KMS-11 (cell line): ENCODE results near the gene STEAP1B.
"Not testable (repeated sequence)": the region's sequence is repeated elsewhere in the genome, so short reads cannot be mapped to it uniquely, and the experiment has no call there.

Experiments used
- H2AFZ ChIP-seq: fragments of 200-600 bp; sonication (generic); 2 replicates; pipeline ENCODE4 v1.6.1; 2016; ENCODE audit warnings: antibody characterized with exemption, mixed run types, low read depth
- H3K27ac ChIP-seq: fragments of 200-600 bp; sonication (generic); 2 replicates; pipeline ENCODE4 v1.6.1; 2016; ENCODE audit warnings: mild to moderate bottlenecking, mixed run types
- H3K27me3 ChIP-seq: fragments of 200-600 bp; sonication (generic); 2 replicates; pipeline ENCODE4 v1.6.1; 2017; ENCODE audit warnings: mild to moderate bottlenecking, low read depth, mixed run types, moderate library complexity; ENCODE audit not compliant: insufficient read depth
- H3K36me3 ChIP-seq: fragments of 200-600 bp; sonication (generic); 2 replicates; pipeline ENCODE4 v1.6.1; 2017; ENCODE audit warnings: mild to moderate bottlenecking, mixed run types; ENCODE audit not compliant: insufficient read depth
- H3K4me1 ChIP-seq: fragments of 200-600 bp; sonication (generic); 2 replicates; pipeline ENCODE4 v1.6.1; 2016; ENCODE audit warnings: mild to moderate bottlenecking, low read depth, mixed run types; ENCODE audit not compliant: poor library complexity, severe bottlenecking
- H3K4me2 ChIP-seq: fragments of 200-600 bp; sonication (generic); 2 replicates; pipeline ENCODE4 v1.7.0; 2016; ENCODE audit warnings: mild to moderate bottlenecking, mixed run types
- H3K4me3 ChIP-seq: fragments of 200-600 bp; sonication (generic); IDR thresholded peaks from 2 replicates; pipeline ENCODE4 v1.6.1; 2017; ENCODE audit warnings: low read depth, low read length, mixed read lengths; ENCODE audit not compliant: insufficient read depth
- H3K79me2 ChIP-seq: fragments of 200-600 bp; sonication (generic); 2 replicates; pipeline ENCODE4 v1.6.1; 2016; ENCODE audit warnings: low read depth, mixed run types; ENCODE audit not compliant: insufficient read depth
- H3K9ac ChIP-seq: fragments of 200-600 bp; sonication (generic); 2 replicates; pipeline ENCODE4 v1.6.1; 2016; ENCODE audit warnings: mild to moderate bottlenecking, mixed run types
- H4K20me1 ChIP-seq: fragments of 200-600 bp; sonication (generic); 2 replicates; pipeline ENCODE4 v1.6.1; 2016; ENCODE audit warnings: mild to moderate bottlenecking, mixed run types; ENCODE audit not compliant: insufficient read depth
- TF ChIP-seq, protein P1 (sequence below): fragments of 200-600 bp; sonication (generic); conservative IDR thresholded peaks from 2 replicates; pipeline ENCODE4 v1.6.1; 2017; ENCODE audit warnings: low read depth, mild to moderate bottlenecking, antibody characterized with exemption, low read length, moderate library complexity, mixed read lengths

Gene STEAP1B

DNA sequence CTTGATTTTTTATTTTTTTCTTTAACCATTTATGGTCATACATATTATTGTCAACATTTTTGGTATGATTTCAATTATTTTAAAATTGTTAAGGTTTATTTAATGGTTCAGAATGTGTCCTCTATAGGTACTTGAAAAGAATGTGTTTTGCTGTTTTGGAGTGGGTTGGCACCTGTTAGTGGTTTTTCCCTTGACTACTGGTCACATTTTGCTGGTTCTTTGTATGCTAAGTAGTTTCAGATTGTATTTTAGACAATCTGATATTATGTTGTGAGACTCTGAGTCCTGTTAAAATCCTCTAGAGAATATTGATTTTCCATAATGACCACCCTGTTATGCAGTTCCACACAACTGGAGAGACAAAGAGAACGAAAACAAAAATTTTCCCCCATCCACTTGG, 15.0 kb upstream of the STEAP1B start:
- not testable (repeated sequence) for H3K27me3 ChIP-seq, H2AFZ ChIP-seq, H3K79me2 ChIP-seq, H4K20me1 ChIP-seq, H3K36me3 ChIP-seq, H3K4me3 ChIP-seq
- H3K4me1 ChIP-seq: peaks cover 47% of the 10 kb centered on the region
- peak overlapping the region; percentile 81 for H3K27ac ChIP-seq
- peak overlapping the region; percentile 30; the same call in 1 of the 2 replicates for H3K9ac ChIP-seq
- H3K4me2 ChIP-seq: peak overlapping the region; percentile 60

GRCh38 chr7:22507320-22507719, 7.3 kb upstream of the STEAP1B start:
- H3K27me3 ChIP-seq, H4K20me1 ChIP-seq, H3K4me3 ChIP-seq, H3K27ac ChIP-seq, H3K36me3 ChIP-seq, H2AFZ ChIP-seq, H3K4me2 ChIP-seq, H3K9ac ChIP-seq, H3K79me2 ChIP-seq: not testable (repeated sequence)
- H3K4me1 ChIP-seq: peaks cover 16% of the 10 kb centered on the region

GRCh38 chr7:22506316-22507020, 6.5 kb upstream of the STEAP1B start:
- not testable (repeated sequence) for H2AFZ ChIP-seq, H3K27ac ChIP-seq, H4K20me1 ChIP-seq, H3K79me2 ChIP-seq, H3K4me3 ChIP-seq, H3K9ac ChIP-seq, H3K36me3 ChIP-seq, H3K27me3 ChIP-seq, H3K4me2 ChIP-seq
- peaks cover 22% of the 10 kb centered on the region for H3K4me1 ChIP-seq

- H3K4me3 ChIP-seq, H3K36me3 ChIP-seq, H4K20me1 ChIP-seq, H3K27ac ChIP-seq, H3K79me2 ChIP-seq, H3K9ac ChIP-seq, H3K4me2 ChIP-seq, H2AFZ ChIP-seq, H3K27me3 ChIP-seq: not testable (repeated sequence)
- H3K4me1 ChIP-seq: peaks cover 28% of the 10 kb centered on the region
- TF ChIP-seq, protein P1, sequence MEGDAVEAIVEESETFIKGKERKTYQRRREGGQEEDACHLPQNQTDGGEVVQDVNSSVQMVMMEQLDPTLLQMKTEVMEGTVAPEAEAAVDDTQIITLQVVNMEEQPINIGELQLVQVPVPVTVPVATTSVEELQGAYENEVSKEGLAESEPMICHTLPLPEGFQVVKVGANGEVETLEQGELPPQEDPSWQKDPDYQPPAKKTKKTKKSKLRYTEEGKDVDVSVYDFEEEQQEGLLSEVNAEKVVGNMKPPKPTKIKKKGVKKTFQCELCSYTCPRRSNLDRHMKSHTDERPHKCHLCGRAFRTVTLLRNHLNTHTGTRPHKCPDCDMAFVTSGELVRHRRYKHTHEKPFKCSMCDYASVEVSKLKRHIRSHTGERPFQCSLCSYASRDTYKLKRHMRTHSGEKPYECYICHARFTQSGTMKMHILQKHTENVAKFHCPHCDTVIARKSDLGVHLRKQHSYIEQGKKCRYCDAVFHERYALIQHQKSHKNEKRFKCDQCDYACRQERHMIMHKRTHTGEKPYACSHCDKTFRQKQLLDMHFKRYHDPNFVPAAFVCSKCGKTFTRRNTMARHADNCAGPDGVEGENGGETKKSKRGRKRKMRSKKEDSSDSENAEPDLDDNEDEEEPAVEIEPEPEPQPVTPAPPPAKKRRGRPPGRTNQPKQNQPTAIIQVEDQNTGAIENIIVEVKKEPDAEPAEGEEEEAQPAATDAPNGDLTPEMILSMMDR: peak; percentile 55; the same call in 1 of the 2 replicates
Measured at GRCh38 chr7:22504519-22504918, 4.5 kb upstream of the STEAP1B start.

- H4K20me1 ChIP-seq, H3K27me3 ChIP-seq, H2AFZ ChIP-seq, H3K79me2 ChIP-seq, H3K36me3 ChIP-seq, H3K4me3 ChIP-seq, H3K9ac ChIP-seq: not testable (repeated sequence)
- H3K4me2 ChIP-seq: peak overlapping the region; percentile 54
- H3K4me1 ChIP-seq: peaks cover 28% of the 10 kb centered on the region
- H3K27ac ChIP-seq: peak overlapping the region; percentile 5; the same call in 1 of the 2 replicates
Measured at GRCh38 chr7:22502104-22502503, 2.1 kb upstream of the STEAP1B start.

DNA sequence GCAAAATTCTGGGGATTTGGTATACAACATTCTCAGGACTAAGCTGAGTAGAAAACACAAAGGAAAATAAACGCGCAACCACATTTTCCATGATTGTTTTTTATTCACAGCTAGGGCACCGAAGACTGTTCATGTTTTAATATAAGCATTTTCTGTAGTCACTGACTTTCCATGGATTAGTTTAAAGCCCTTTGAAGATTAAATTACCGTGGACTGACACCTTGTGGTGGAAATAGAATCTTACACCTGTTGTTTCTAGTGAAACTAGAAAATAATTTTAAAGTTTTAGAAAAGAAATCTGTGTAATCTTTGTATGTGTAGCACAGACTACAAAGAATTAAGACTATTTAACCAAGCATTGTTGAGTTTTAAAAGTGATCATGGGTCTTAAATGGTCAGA, 1.3 kb upstream of the STEAP1B start:
- not testable (repeated sequence) for H3K79me2 ChIP-seq, H3K27ac ChIP-seq, H3K9ac ChIP-seq, H4K20me1 ChIP-seq, H3K27me3 ChIP-seq, H3K36me3 ChIP-seq, H3K4me3 ChIP-seq
- TF ChIP-seq, protein P1: peak; percentile 54
- Histone ChIP-seq H3K4me1 (peaks cover 28% of the 10 kb centered on the region), H2AFZ (peak overlapping the region; percentile 15), H3K4me2 (peak overlapping the region; percentile 54)
